K562 (cell line): Measurements from ENCODE around the gene LY6G6F. TPM values are rescaled to one million over a fixed set of nuclear protein-coding genes. Genes with fewer than 3 reads are reported as not detected.

ENCODE experiments used
- BCL6 ChIP-seq: fragments of 250-450 bp; sonication (Bioruptor Pico); IDR thresholded peaks from 2 replicates; pipeline ENCODE4 v1.4.0; 2020
- CEBPG ChIP-seq, 3 experiments: fragments of 200-800 bp in 1 of 3; sonication (Bioruptor generic) in 1 of 3; sonication (generic) in 1 of 3; formaldehyde crosslinking in 1 of 3; IDR thresholded peaks in 2 of 3; conservative IDR thresholded peaks in 1 of 3; 2 replicates each; pipeline versions ENCODE4 v1.6.1 to v1.8.0; 2016 to 2022; ENCODE audit warnings: missing compliant biosample characterization in 2 of 3, missing genetic modification characterization in 2 of 3, mild to moderate bottlenecking in 1 of 3, missing genetic modification reagents in 1 of 3
- DIDO1 ChIP-seq: fragments of 450-650 bp; IDR thresholded peaks from 2 replicates; pipeline ENCODE4 v1.6.1; 2016; ENCODE audit warnings: low read depth, missing biosample characterization, missing genetic modification characterization
- E2F3 ChIP-seq: fragments of 250-450 bp; sonication (Bioruptor Pico); IDR thresholded peaks from 2 replicates; pipeline ENCODE4 v1.4.0; 2020; ENCODE audit warnings: mild to moderate bottlenecking
- HDAC8 ChIP-seq: fragments of 450-650 bp; IDR thresholded peaks from 2 replicates; pipeline ENCODE4 v1.6.1; 2016; ENCODE audit warnings: mild to moderate bottlenecking, missing genetic modification characterization, moderate library complexity, missing compliant biosample characterization
- KDM5B ChIP-seq: fragments of 200-600 bp; sonication (generic); IDR thresholded peaks from 2 replicates; pipeline ENCODE4 v1.6.1; 2012; ENCODE audit warnings: low read depth, mild to moderate bottlenecking, moderate library complexity, low read length, control low read depth, inconsistent platforms; ENCODE audit not compliant: insufficient replicate concordance
- L3MBTL2 ChIP-seq: fragments of 450-650 bp; IDR thresholded peaks from 2 replicates; pipeline ENCODE4 v1.6.1; 2016; ENCODE audit warnings: mild to moderate bottlenecking, moderate library complexity
- MEIS2 ChIP-seq: fragments of 450-650 bp; IDR thresholded peaks from 2 replicates; pipeline ENCODE4 v1.6.1; 2014; ENCODE audit warnings: mild to moderate bottlenecking; ENCODE audit not compliant: partially characterized antibody
- NFIC ChIP-seq: fragments of 450-650 bp; IDR thresholded peaks from 2 replicates; pipeline ENCODE4 v1.6.1; 2017; ENCODE audit warnings: mild to moderate bottlenecking, inconsistent platforms
- PCBP1 ChIP-seq: fragments of 200-400 bp; formaldehyde crosslinking; IDR thresholded peaks from 2 replicates; pipeline ENCODE4 v1.6.1; 2018; ENCODE audit warnings: mild to moderate bottlenecking, low read depth, low read length; ENCODE audit not compliant: poor library complexity, severe bottlenecking
- PTBP1 ChIP-seq: fragments of 200-400 bp; formaldehyde crosslinking; IDR thresholded peaks from 2 replicates; pipeline ENCODE4 v1.6.1; 2017; ENCODE audit warnings: low read depth, low read length
- RNF2 ChIP-seq: sonication (generic); IDR thresholded peaks from 2 replicates; pipeline ENCODE4 v1.6.1; 2016
- TBP ChIP-seq: optimal IDR thresholded peaks from 2 replicates; pipeline ENCODE3; 2011; ENCODE audit warnings: low read depth, low read length, improper control_type of control experiment
- ZC3H11A ChIP-seq: IDR thresholded peaks from 2 replicates; pipeline ENCODE4 v1.6.1; 2012; ENCODE audit warnings: low read depth, low read length, improper control_type of control experiment
- ZNF197 ChIP-seq: fragments of 200-800 bp; sonication (Bioruptor generic); IDR thresholded peaks from 2 replicates; pipeline ENCODE4 v1.6.1; 2016; ENCODE audit warnings: low read depth, missing genetic modification characterization, missing compliant biosample characterization
- ZNF444 ChIP-seq: fragments of 250-450 bp; sonication (Bioruptor Pico); IDR thresholded peaks from 2 replicates; pipeline ENCODE4 v1.4.0; 2020; ENCODE audit warnings: mild to moderate bottlenecking, moderate library complexity
- polyA plus RNA-seq, 8 experiments: library from polyadenylated mRNA; depleted of rRNA in 4 of 8; stranded (reverse) in 5 of 8; unstranded in 3 of 8; fragments of >200 nt; fragmentation: Nextera tagmentation in 2 of 8; fragmentation: Illumina TruSeq in 1 of 8; extraction: Ambion mirVana in 2 of 8; extraction: Trizol in 1 of 8; gene quantifications; 2 replicates each; pipeline versions ENCODE4 v1.2.1 to v1.2.3, GENCODE V29; 2011 to 2014; ENCODE audit warnings: inconsistent platforms in 1 of 8, missing spikeins in 1 of 8
- total RNA-seq, 7 experiments: library from RNA; depleted of rRNA in 6 of 7; stranded (reverse); fragments of >200 nt in 6 of 7; fragmentation: Illumina TruSeq in 2 of 7; extraction: Trizol in 2 of 7; gene quantifications; 2 replicates each; pipeline versions ENCODE4 v1.2.1 to v1.2.3, GENCODE V29; 2011 to 2021; ENCODE audit warnings: low replicate concordance in 1 of 7
- TF ChIP-seq, protein P1 (sequence below), 2 experiments: IDR thresholded peaks; 2 replicates each; pipeline ENCODE4 v1.6.1; 2011; ENCODE audit warnings: borderline replicate concordance in 1 of 2, control low read depth in 1 of 2, low read depth in 1 of 2, low read length in 1 of 2, mild to moderate bottlenecking in 1 of 2, mixed read lengths in 1 of 2, moderate library complexity in 1 of 2; ENCODE audit not compliant: insufficient read depth in 1 of 2, insufficient read length in 1 of 2, poor library complexity in 1 of 2, severe bottlenecking in 1 of 2; ENCODE audit errors: extremely low read depth in 1 of 2
- TF ChIP-seq, protein P2 (sequence below): fragments of 250-450 bp; sonication (Bioruptor Pico); IDR thresholded peaks from 2 replicates; pipeline ENCODE4 v1.4.0; 2020; ENCODE audit warnings: mild to moderate bottlenecking
- TF ChIP-seq, protein P3 (sequence below): sonication (generic); formaldehyde crosslinking; IDR thresholded peaks from 2 replicates; pipeline ENCODE4 v1.8.1; 2023; ENCODE audit warnings: mild to moderate bottlenecking, missing genetic modification reagents
- TF ChIP-seq, protein P4 (sequence below): IDR thresholded peaks from 3 replicates; pipeline ENCODE4 v1.6.1; 2011; ENCODE audit warnings: borderline replicate concordance, mild to moderate bottlenecking, moderate library complexity; ENCODE audit not compliant: insufficient read length; ENCODE audit errors: extremely low read depth

LY6G6F gene
- total and polyA plus RNA-seq, 9 of the 15 experiments (the other 6 are each of a cell fraction or from before 2014, with no cell fraction given) = 0.14 to 0.50 (median 0.28) TPM; not detected in 2

DNA sequence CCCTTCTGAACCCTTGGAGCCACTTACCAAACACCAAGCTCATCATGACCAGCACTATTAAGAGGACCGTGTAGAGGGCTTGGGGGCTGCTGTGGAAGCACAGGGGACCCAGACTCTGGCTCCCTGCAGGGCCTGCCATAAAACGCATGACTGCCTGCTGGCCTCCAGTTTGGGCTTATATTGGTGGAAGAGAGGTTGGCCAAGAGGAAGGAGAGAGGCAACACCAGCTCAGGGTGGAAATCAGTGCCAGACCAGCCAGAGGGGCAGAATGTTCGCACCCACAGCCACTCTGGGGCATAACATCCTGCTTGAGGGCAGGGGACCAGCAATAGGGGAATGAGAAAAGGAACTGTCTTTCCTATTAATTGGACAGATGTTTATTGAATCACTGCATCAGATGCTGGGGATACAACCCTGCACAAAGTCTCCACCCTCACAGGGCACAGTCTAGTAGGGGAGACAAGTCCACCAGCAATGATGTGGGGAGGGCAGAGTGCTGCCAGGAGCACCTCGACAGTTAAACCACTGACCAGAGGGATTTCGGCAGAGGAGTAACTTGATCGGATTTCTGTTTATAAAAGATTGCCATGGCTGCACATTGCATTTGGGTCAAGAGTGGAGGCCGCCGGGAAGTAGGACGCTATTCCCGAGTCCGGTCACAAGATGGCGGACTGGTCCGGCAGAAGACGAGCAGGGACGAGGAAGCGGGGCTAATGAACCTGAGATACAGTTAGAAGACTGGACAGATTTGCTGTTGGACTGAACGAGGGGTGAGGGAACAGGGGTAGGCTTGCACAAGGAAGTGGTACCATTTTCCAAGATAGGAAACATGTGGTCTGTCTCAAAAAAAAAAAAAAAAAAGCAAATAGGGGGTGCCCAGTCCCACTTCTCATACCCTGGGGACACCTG, 26.2 kb upstream of the LY6G6F start, which contains the start of gene LY6G5C (continued):
- TF ChIP-seq, protein P1, sequence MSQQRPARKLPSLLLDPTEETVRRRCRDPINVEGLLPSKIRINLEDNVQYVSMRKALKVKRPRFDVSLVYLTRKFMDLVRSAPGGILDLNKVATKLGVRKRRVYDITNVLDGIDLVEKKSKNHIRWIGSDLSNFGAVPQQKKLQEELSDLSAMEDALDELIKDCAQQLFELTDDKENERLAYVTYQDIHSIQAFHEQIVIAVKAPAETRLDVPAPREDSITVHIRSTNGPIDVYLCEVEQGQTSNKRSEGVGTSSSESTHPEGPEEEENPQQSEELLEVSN (IDR thresholded peaks at IDR 0.05; ENCODE audit: borderline replicate concordance in 1 of 2, extremely low read depth in 1 of 2, insufficient read depth in 1 of 2, insufficient read length in 1 of 2, low read depth in 1 of 2, low read length in 1 of 2, poor library complexity in 1 of 2, severe bottlenecking in 1 of 2) = no peak
- TF ChIP-seq L3MBTL2 = no peak
- no peak for TF ChIP-seq DIDO1 (tag)
- no peak for TF ChIP-seq ZNF197 (CRISPR knock-in tag)
- TF ChIP-seq PCBP1 = no peak
- TF ChIP-seq HDAC8 (tag) = no peak
- TF ChIP-seq ZNF444 (CRISPR knock-in tag) = no peak
- TF ChIP-seq PTBP1 = no peak
- TF ChIP-seq E2F3 (CRISPR knock-in tag) = no peak
- no peak for TF ChIP-seq RNF2
- TF ChIP-seq, protein P2, sequence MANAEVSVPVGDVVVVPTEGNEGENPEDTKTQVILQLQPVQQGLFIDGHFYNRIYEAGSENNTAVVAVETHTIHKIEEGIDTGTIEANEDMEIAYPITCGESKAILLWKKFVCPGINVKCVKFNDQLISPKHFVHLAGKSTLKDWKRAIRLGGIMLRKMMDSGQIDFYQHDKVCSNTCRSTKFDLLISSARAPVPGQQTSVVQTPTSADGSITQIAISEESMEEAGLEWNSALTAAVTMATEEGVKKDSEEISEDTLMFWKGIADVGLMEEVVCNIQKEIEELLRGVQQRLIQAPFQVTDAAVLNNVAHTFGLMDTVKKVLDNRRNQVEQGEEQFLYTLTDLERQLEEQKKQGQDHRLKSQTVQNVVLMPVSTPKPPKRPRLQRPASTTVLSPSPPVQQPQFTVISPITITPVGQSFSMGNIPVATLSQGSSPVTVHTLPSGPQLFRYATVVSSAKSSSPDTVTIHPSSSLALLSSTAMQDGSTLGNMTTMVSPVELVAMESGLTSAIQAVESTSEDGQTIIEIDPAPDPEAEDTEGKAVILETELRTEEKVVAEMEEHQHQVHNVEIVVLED (CRISPR knock-in tag) = no peak
- no peak for TF ChIP-seq MEIS2
- peak; percentile 32 for TF ChIP-seq TBP
- TF ChIP-seq KDM5B = no peak
- TF ChIP-seq CEBPG (CRISPR knock-in tag; IDR thresholded peaks at IDR 0.05) = 0 out of 2 replicates have a peak, but pooled peaks have one; percentile 30
- TF ChIP-seq CEBPG (tag; conservative IDR thresholded peaks at IDR 0.05 in 1 of 2, IDR thresholded peaks at IDR 0.05 in 1 of 2) = no peak
- TF ChIP-seq, protein P3, sequence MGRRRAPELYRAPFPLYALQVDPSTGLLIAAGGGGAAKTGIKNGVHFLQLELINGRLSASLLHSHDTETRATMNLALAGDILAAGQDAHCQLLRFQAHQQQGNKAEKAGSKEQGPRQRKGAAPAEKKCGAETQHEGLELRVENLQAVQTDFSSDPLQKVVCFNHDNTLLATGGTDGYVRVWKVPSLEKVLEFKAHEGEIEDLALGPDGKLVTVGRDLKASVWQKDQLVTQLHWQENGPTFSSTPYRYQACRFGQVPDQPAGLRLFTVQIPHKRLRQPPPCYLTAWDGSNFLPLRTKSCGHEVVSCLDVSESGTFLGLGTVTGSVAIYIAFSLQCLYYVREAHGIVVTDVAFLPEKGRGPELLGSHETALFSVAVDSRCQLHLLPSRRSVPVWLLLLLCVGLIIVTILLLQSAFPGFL (CRISPR knock-in tag) = no peak
- no peak for TF ChIP-seq BCL6 (CRISPR knock-in tag)
- TF ChIP-seq, protein P4, sequence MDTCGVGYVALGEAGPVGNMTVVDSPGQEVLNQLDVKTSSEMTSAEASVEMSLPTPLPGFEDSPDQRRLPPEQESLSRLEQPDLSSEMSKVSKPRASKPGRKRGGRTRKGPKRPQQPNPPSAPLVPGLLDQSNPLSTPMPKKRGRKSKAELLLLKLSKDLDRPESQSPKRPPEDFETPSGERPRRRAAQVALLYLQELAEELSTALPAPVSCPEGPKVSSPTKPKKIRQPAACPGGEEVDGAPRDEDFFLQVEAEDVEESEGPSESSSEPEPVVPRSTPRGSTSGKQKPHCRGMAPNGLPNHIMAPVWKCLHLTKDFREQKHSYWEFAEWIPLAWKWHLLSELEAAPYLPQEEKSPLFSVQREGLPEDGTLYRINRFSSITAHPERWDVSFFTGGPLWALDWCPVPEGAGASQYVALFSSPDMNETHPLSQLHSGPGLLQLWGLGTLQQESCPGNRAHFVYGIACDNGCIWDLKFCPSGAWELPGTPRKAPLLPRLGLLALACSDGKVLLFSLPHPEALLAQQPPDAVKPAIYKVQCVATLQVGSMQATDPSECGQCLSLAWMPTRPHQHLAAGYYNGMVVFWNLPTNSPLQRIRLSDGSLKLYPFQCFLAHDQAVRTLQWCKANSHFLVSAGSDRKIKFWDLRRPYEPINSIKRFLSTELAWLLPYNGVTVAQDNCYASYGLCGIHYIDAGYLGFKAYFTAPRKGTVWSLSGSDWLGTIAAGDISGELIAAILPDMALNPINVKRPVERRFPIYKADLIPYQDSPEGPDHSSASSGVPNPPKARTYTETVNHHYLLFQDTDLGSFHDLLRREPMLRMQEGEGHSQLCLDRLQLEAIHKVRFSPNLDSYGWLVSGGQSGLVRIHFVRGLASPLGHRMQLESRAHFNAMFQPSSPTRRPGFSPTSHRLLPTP = no peak
- no peak for TF ChIP-seq ZC3H11A
- TF ChIP-seq NFIC = no peak
